Skeletal muscle satellite cell (primary cell): ENCODE data around the gene CCDC88A.

Experiments
- H3K27me3 ChIP-seq: 2 replicates; pipeline ENCODE4 v1.7.0; 2013; ENCODE audit warnings: low read length; ENCODE audit not compliant: control insufficient read depth, insufficient read depth
- H3K36me3 ChIP-seq: 2 replicates; pipeline ENCODE4 v1.7.0; 2013; ENCODE audit warnings: mild to moderate bottlenecking, control low read depth, low read length; ENCODE audit not compliant: insufficient read depth
- H3K4me1 ChIP-seq: 2 replicates; pipeline ENCODE4 v1.7.0; 2013; ENCODE audit warnings: low read length; ENCODE audit not compliant: control insufficient read depth, insufficient read depth
- H3K4me2 ChIP-seq: 2 replicates; pipeline ENCODE4 v1.7.0; 2013; ENCODE audit warnings: mild to moderate bottlenecking, low read length
- H3K4me3 ChIP-seq: 2 replicates; pipeline ENCODE4 v1.7.0; 2013; ENCODE audit warnings: low read length
- H3K9ac ChIP-seq: 2 replicates; pipeline ENCODE4 v1.7.0; 2013; ENCODE audit warnings: mild to moderate bottlenecking, low read depth, low read length, moderate library complexity
- H3K9me3 ChIP-seq: replicated peaks from 2 replicates; pipeline ENCODE4 v1.7.0; 2013; ENCODE audit warnings: mild to moderate bottlenecking, control low read depth, low read length

The CCDC88A gene

GRCh38 chr2:55420439-55420725, 726 bp upstream of the CCDC88A start:
- no peaks in the 10 kb centered on the region for H3K36me3 ChIP-seq
- H3K9ac ChIP-seq: peak overlapping the region; percentile 58
- H3K4me3 ChIP-seq: peak overlapping the region; percentile 93
- peaks cover 20% of the 10 kb centered on the region for H3K4me1 ChIP-seq
- H3K4me2 ChIP-seq: peak overlapping the region; percentile 93
- H3K9me3 ChIP-seq: no peaks in the 10 kb centered on the region
- no peaks in the 10 kb centered on the region for H3K27me3 ChIP-seq

GRCh38 chr2:55419233-55419678, 400 bp downstream of the CCDC88A start:
- Histone ChIP-seq H3K9me3 (no peaks in the 10 kb centered on the region), H3K27me3 (no peaks in the 10 kb centered on the region), H3K9ac (peak overlapping the region; percentile 92), H3K4me3 (peak overlapping the region; percentile 93), H3K36me3 (peaks cover 2% of the 10 kb centered on the region), H3K4me2 (peak overlapping the region; percentile 90), H3K4me1 (peaks cover 11% of the 10 kb centered on the region)

GRCh38 chr2:55418512-55419232, 984 bp downstream of the CCDC88A start:
- Histone ChIP-seq H3K4me1 (peaks cover 9% of the 10 kb centered on the region), H3K36me3 (peaks cover 3% of the 10 kb centered on the region), H3K9me3 (no peaks in the 10 kb centered on the region), H3K4me2 (peak overlapping the region; percentile 90), H3K4me3 (peak overlapping the region; percentile 93), H3K27me3 (no peaks in the 10 kb centered on the region), H3K9ac (peak overlapping the region; percentile 92)

- Histone ChIP-seq H3K9ac (peak overlapping the region; percentile 92), H3K9me3 (no peaks in the 10 kb centered on the region), H3K4me2 (peak overlapping the region; percentile 90), H3K4me1 (peaks cover 9% of the 10 kb centered on the region), H3K36me3 (peaks cover 5% of the 10 kb centered on the region), H3K27me3 (no peaks in the 10 kb centered on the region), H3K4me3 (peak overlapping the region; percentile 93)
These were observed 1.6 kb downstream of the CCDC88A start for GRCh38 chr2:55418072-55418471.

GRCh38 chr2:55416786-55417568, 2.7 kb downstream of the CCDC88A start:
- Histone ChIP-seq H3K4me2 (peak overlapping the region; percentile 90), H3K4me3 (peak overlapping the region; percentile 93), H3K27me3 (no peaks in the 10 kb centered on the region), H3K4me1 (peaks cover 9% of the 10 kb centered on the region), H3K9ac (peak overlapping the region; percentile 92), H3K36me3 (peaks cover 10% of the 10 kb centered on the region), H3K9me3 (no peaks in the 10 kb centered on the region)

- no peaks in the 10 kb centered on the region for H3K27me3 ChIP-seq
- H3K4me3 ChIP-seq: no peak overlapping the region
- H3K36me3 ChIP-seq: peaks cover 18% of the 10 kb centered on the region
- H3K9me3 ChIP-seq: no peaks in the 10 kb centered on the region
- no peak overlapping the region for H3K9ac ChIP-seq
- H3K4me1 ChIP-seq: peaks cover 9% of the 10 kb centered on the region
- H3K4me2 ChIP-seq: peak overlapping the region; percentile 51
These were observed 4.4 kb downstream of the CCDC88A start for GRCh38 chr2:55415300-55415699.

GRCh38 chr2:55408918-55409868, 10.5 kb downstream of the CCDC88A start:
- no peaks in the 10 kb centered on the region for H3K9me3 ChIP-seq
- H3K4me3 ChIP-seq: peak overlapping the region; percentile 46
- H3K4me2 ChIP-seq: peak overlapping the region; percentile 76
- H3K9ac ChIP-seq: peak overlapping the region; percentile 42
- peaks cover 26% of the 10 kb centered on the region for H3K36me3 ChIP-seq
- peaks cover 15% of the 10 kb centered on the region for H3K4me1 ChIP-seq
- no peaks in the 10 kb centered on the region for H3K27me3 ChIP-seq

- Histone ChIP-seq H3K9me3 (no peaks in the 10 kb centered on the region), H3K4me2 (peak overlapping the region; percentile 76), H3K36me3 (peaks cover 34% of the 10 kb centered on the region), H3K9ac (peak overlapping the region; percentile 42), H3K27me3 (no peaks in the 10 kb centered on the region), H3K4me3 (peak overlapping the region; percentile 46), H3K4me1 (peaks cover 15% of the 10 kb centered on the region)
These were observed 11.4 kb downstream of the CCDC88A start for GRCh38 chr2:55408098-55408882.

- peaks cover 27% of the 10 kb centered on the region for H3K36me3 ChIP-seq
- no peak overlapping the region for H3K4me3 ChIP-seq
- H3K27me3 ChIP-seq: no peaks in the 10 kb centered on the region
- no peak overlapping the region for H3K9ac ChIP-seq
- no peak overlapping the region for H3K4me2 ChIP-seq
- H3K4me1 ChIP-seq: peaks cover 17% of the 10 kb centered on the region
- no peaks in the 10 kb centered on the region for H3K9me3 ChIP-seq
These were observed 14.5 kb downstream of the CCDC88A start for GRCh38 chr2:55405116-55405515.

- Histone ChIP-seq H3K36me3 (peaks cover 27% of the 10 kb centered on the region), H3K9ac (no peak overlapping the region), H3K27me3 (no peaks in the 10 kb centered on the region), H3K4me2 (no peak overlapping the region), H3K4me3 (no peak overlapping the region), H3K4me1 (peaks cover 8% of the 10 kb centered on the region), H3K9me3 (no peaks in the 10 kb centered on the region)
These were observed 16.2 kb downstream of the CCDC88A start for GRCh38 chr2:55403256-55403998.
